OCI-LY1 (cell line): ENCODE measurements around the gene RNU2-1.

Experiments
- H2AFZ ChIP-seq: fragments of 200-600 bp; sonication (generic), shearing (Covaris generic); 2 replicates; pipeline ENCODE4 v1.6.0; 2014; ENCODE audit warnings: antibody characterized with exemption, mild to moderate bottlenecking, low read length
- H3F3A ChIP-seq: fragments of 200-600 bp; sonication (generic), shearing (Covaris generic); 2 replicates; pipeline ENCODE4 v1.6.0; 2014; ENCODE audit warnings: mild to moderate bottlenecking, antibody characterized with exemption, low read length, moderate library complexity; ENCODE audit not compliant: insufficient read depth
- H3K27ac ChIP-seq: fragments of 200-600 bp; sonication (generic); 2 replicates; pipeline ENCODE4 v1.5.1; 2014; ENCODE audit warnings: low read length, mixed run types, mild to moderate bottlenecking, low read depth; ENCODE audit not compliant: poor library complexity, severe bottlenecking
- H3K27me3 ChIP-seq: fragments of 200-600 bp; sonication (generic); 2 replicates; pipeline ENCODE4 v1.6.0; 2014; ENCODE audit warnings: antibody characterized with exemption, mild to moderate bottlenecking, low read length, moderate library complexity; ENCODE audit not compliant: insufficient read depth
- H3K36me3 ChIP-seq: fragments of 200-600 bp; sonication (generic); 2 replicates; pipeline ENCODE4 v1.6.1; 2014; ENCODE audit warnings: mild to moderate bottlenecking, antibody characterized with exemption, low read length, moderate library complexity, mixed read lengths; ENCODE audit not compliant: insufficient read depth
- H3K4me1 ChIP-seq: fragments of 200-600 bp; sonication (generic); 2 replicates; pipeline ENCODE4 v1.5.1; 2014; ENCODE audit warnings: mild to moderate bottlenecking, low read length, moderate library complexity; ENCODE audit not compliant: insufficient read depth, severe bottlenecking
- H3K4me2 ChIP-seq: fragments of 200-600 bp; sonication (generic), shearing (Covaris generic); 2 replicates; pipeline ENCODE4 v1.6.1; 2014; ENCODE audit warnings: low read length
- H3K4me3 ChIP-seq: fragments of 200-600 bp; sonication (generic); 2 replicates; pipeline ENCODE4 v1.5.1; 2014; ENCODE audit warnings: low read length, low read depth, mild to moderate bottlenecking, mixed read lengths; ENCODE audit not compliant: poor library complexity, severe bottlenecking
- H3K79me2 ChIP-seq: fragments of 200-600 bp; shearing (Covaris generic); 2 replicates; pipeline ENCODE4 v1.6.1; 2016; ENCODE audit warnings: mixed run types, low read length, mixed read lengths; ENCODE audit not compliant: insufficient read depth
- H3K9ac ChIP-seq: fragments of 200-600 bp; sonication (generic), shearing (Covaris generic); 2 replicates; pipeline ENCODE4 v1.6.1; 2014; ENCODE audit warnings: mild to moderate bottlenecking, low read length, mixed read lengths
- H3K9me2 ChIP-seq: fragments of 200-600 bp; sonication (generic), shearing (Covaris generic); 2 replicates; pipeline ENCODE4 v1.6.1; 2014; ENCODE audit warnings: low read depth, mild to moderate bottlenecking, low read length, mixed read lengths
- H3K9me3 ChIP-seq: fragments of 200-600 bp; shearing (Covaris generic); 2 replicates; pipeline ENCODE4 v1.6.1; 2014; ENCODE audit warnings: low read length, mixed read lengths
- H4K20me1 ChIP-seq: fragments of 200-600 bp; sonication (generic), shearing (Covaris generic); 2 replicates; pipeline ENCODE4 v1.6.0; 2016; ENCODE audit warnings: mild to moderate bottlenecking, low read length; ENCODE audit not compliant: insufficient read depth
- CTCF ChIP-seq: fragments of 200-600 bp; sonication (generic), shearing (Covaris generic); IDR thresholded peaks from 2 replicates; pipeline ENCODE4 v1.5.1; 2017; ENCODE audit warnings: mild to moderate bottlenecking, antibody characterized with exemption, low read length, moderate library complexity, mixed read lengths
- EZH2 ChIP-seq: fragments of 200-600 bp; sonication (generic), shearing (Covaris generic); IDR thresholded peaks from 2 replicates; pipeline ENCODE4 v1.8.0; 2017; ENCODE audit warnings: borderline replicate concordance, mixed run types, mild to moderate bottlenecking, antibody characterized with exemption, low read length, moderate library complexity, mixed read lengths

The RNU2-1 gene

GRCh38 chr17:43219001-43219400 lies 14.8 kb downstream of the RNU2-1 start:
- Histone ChIP-seq H3K4me1 (no peaks in the 10 kb centered on the region), H2AFZ (no peak overlapping the region), H3K9me2 (no peaks in the 10 kb centered on the region), H3K27me3 (no peaks in the 10 kb centered on the region), H3K27ac (no peak overlapping the region), H4K20me1 (no peaks in the 10 kb centered on the region), H3K4me3 (no peak overlapping the region), H3K36me3 (no peaks in the 10 kb centered on the region), H3F3A (no peaks in the 10 kb centered on the region), H3K79me2 (no peaks in the 10 kb centered on the region), H3K9me3 (no peaks in the 10 kb centered on the region), H3K9ac (no peak overlapping the region), H3K4me2 (no peak overlapping the region)
- no peak for TF ChIP-seq EZH2
- no peak for TF ChIP-seq CTCF

GRCh38 chr17:43217614-43218087 lies 16.1 kb downstream of the RNU2-1 start:
- no peaks in the 10 kb centered on the region for H3F3A ChIP-seq
- no peaks in the 10 kb centered on the region for H4K20me1 ChIP-seq
- TF ChIP-seq CTCF (no peak), EZH2 (no peak)
- no peaks in the 10 kb centered on the region for H3K79me2 ChIP-seq
- H3K27ac ChIP-seq = no peak overlapping the region
- peaks cover 5% of the 10 kb centered on the region for H3K4me1 ChIP-seq
- no peak overlapping the region for H3K9ac ChIP-seq
- H3K9me3 ChIP-seq = no peaks in the 10 kb centered on the region
- no peaks in the 10 kb centered on the region for H3K36me3 ChIP-seq
- no peaks in the 10 kb centered on the region for H3K27me3 ChIP-seq
- H3K4me2 ChIP-seq = no peak overlapping the region
- no peak overlapping the region for H3K4me3 ChIP-seq
- no peak overlapping the region for H2AFZ ChIP-seq
- H3K9me2 ChIP-seq = no peaks in the 10 kb centered on the region

GRCh38 chr17:43216762-43217613 lies 16.8 kb downstream of the RNU2-1 start:
- Histone ChIP-seq H3K36me3 (no peaks in the 10 kb centered on the region), H3K9me2 (no peaks in the 10 kb centered on the region), H3F3A (no peaks in the 10 kb centered on the region), H3K9ac (no peak overlapping the region), H2AFZ (no peak overlapping the region), H3K4me3 (no peak overlapping the region), H3K79me2 (no peaks in the 10 kb centered on the region), H4K20me1 (no peaks in the 10 kb centered on the region), H3K4me2 (no peak overlapping the region), H3K9me3 (no peaks in the 10 kb centered on the region), H3K27ac (no peak overlapping the region), H3K27me3 (no peaks in the 10 kb centered on the region), H3K4me1 (peaks cover 12% of the 10 kb centered on the region)
- no peak for TF ChIP-seq EZH2
- TF ChIP-seq CTCF = no peak
